A549 treated with AZD9567 at 1 μM for 4 hours (cell line): Measurements from ENCODE around the gene UGT2B28. TPM values are rescaled to one million over a fixed set of nuclear protein-coding genes. Genes with fewer than 3 reads are reported as not detected.

Experiments used
- total RNA-seq: library from RNA; stranded (reverse); fragments of 200-300 nt; extraction: Qiagen RNA extraction; gene quantifications from 5 replicates; pipeline ENCODE4 v1.2.3, GENCODE V29; 2022; ENCODE audit not compliant: insufficient read depth

UGT2B28 gene
- total RNA-seq: not detected in 5 replicates

GRCh38 chr4:69280081-69280480, at the start of gene UGT2B28:
UGT2B28 (plus strand) TSS chr4:69280475; CDS start chr4:69280501, 26 bp downstream.

Other genes starting within 250 kb of the UGT2B28 start
- gene UGT2B7, start 184.0 kb upstream of the UGT2B28 start, total RNA-seq: 0.09 to 0.42 TPM (median 0.19 TPM) in 4 of 5 replicates, not detected in the other
- 0.03 to 0.15 TPM (median 0.09 TPM) in 4 of 5 replicates, not detected in the other for gene UGT2B11, start 65.7 kb upstream of the UGT2B28 start, total RNA-seq
- not detected in 5 replicates for gene UGT2B4, start 215.4 kb downstream of the UGT2B28 start, total RNA-seq